NT2/D1 (cell line): ENCODE results near the gene ID2.

ENCODE experiments used
- DNase-seq: peaks from one replicate; pipeline ENCODE4 v3.0.0-alpha.2; 2011; ENCODE audit warnings: low read depth, low spot score
- H3K27me3 ChIP-seq: 2 replicates; pipeline ENCODE4 v1.6.0; 2011; ENCODE audit warnings: mild to moderate bottlenecking; ENCODE audit not compliant: insufficient read length, insufficient read depth
- H3K36me3 ChIP-seq: 2 replicates; pipeline ENCODE4 v1.6.1; 2011; ENCODE audit warnings: mild to moderate bottlenecking, low read length, mixed read lengths; ENCODE audit not compliant: insufficient read depth, insufficient read length
- H3K4me1 ChIP-seq: 2 replicates; pipeline ENCODE4 v1.5.1; 2011; ENCODE audit not compliant: insufficient read depth, insufficient read length
- H3K4me3 ChIP-seq: 2 replicates; pipeline ENCODE4 v1.5.1; 2011; ENCODE audit warnings: low read depth; ENCODE audit not compliant: insufficient read length
- H3K9ac ChIP-seq: 2 replicates; pipeline ENCODE4 v1.6.0; 2011; ENCODE audit warnings: low read depth; ENCODE audit not compliant: insufficient read length
- H3K9me3 ChIP-seq: 2 replicates; pipeline ENCODE4 v1.5.1; 2011; ENCODE audit warnings: mild to moderate bottlenecking, low read length; ENCODE audit not compliant: insufficient read depth
- SUZ12 ChIP-seq: IDR thresholded peaks from 2 replicates; pipeline ENCODE4 v1.6.1; 2011; ENCODE audit not compliant: insufficient read length, insufficient read depth; ENCODE audit errors: extremely low read depth
- YY1 ChIP-seq: IDR thresholded peaks from 2 replicates; pipeline ENCODE4 v1.6.1; 2011; ENCODE audit not compliant: insufficient read length, insufficient read depth
- ZNF274 ChIP-seq: IDR thresholded peaks from 2 replicates; pipeline ENCODE4 v1.6.1; 2011; ENCODE audit warnings: mild to moderate bottlenecking, low read depth, low read length

ID2 gene

GRCh38 chr2:8643250-8643995 is 38.4 kb upstream of the ID2 start:
- peaks cover 5% of the 10 kb centered on the region for H3K4me1 ChIP-seq
- H3K9ac ChIP-seq, result no peak overlapping the region
- H3K36me3 ChIP-seq, result no peaks in the 10 kb centered on the region
- no peak overlapping the region for H3K4me3 ChIP-seq
- DNase-seq, result no peak
- H3K27me3 ChIP-seq, result no peaks in the 10 kb centered on the region
- no peak for TF ChIP-seq YY1
- TF ChIP-seq SUZ12, result no peak
- no peak for TF ChIP-seq ZNF274
- H3K9me3 ChIP-seq, result peaks cover 23% of the 10 kb centered on the region; the same call in 1 of the 2 replicates

- H3K9me3 ChIP-seq, result peaks cover 26% of the 10 kb centered on the region; the same call in 1 of the 2 replicates
- DNase-seq, result no peak
- no peak overlapping the region for H3K4me3 ChIP-seq
- no peaks in the 10 kb centered on the region for H3K36me3 ChIP-seq
- no peaks in the 10 kb centered on the region for H3K27me3 ChIP-seq
- H3K4me1 ChIP-seq, result peaks cover 5% of the 10 kb centered on the region
- TF ChIP-seq ZNF274, result no peak
- TF ChIP-seq YY1, result no peak
- no peak for TF ChIP-seq SUZ12
- H3K9ac ChIP-seq, result no peak overlapping the region
Observed at GRCh38 chr2:8643996-8644356, 37.9 kb upstream of the ID2 start.

- H3K27me3 ChIP-seq, result no peaks in the 10 kb centered on the region
- no peak for DNase-seq
- H3K4me1 ChIP-seq, result peaks cover 5% of the 10 kb centered on the region
- H3K36me3 ChIP-seq, result no peaks in the 10 kb centered on the region
- peaks cover 26% of the 10 kb centered on the region for H3K9me3 ChIP-seq
- no peak overlapping the region for H3K4me3 ChIP-seq
- TF ChIP-seq YY1, result no peak
- H3K9ac ChIP-seq, result no peak overlapping the region
Observed at GRCh38 chr2:8644605-8645175, 37.2 kb upstream of the ID2 start.

- no peaks in the 10 kb centered on the region for H3K36me3 ChIP-seq
- H3K4me3 ChIP-seq, result no peak overlapping the region
- H3K4me1 ChIP-seq, result peaks cover 5% of the 10 kb centered on the region
- TF ChIP-seq YY1 (no peak), SUZ12 (no peak), ZNF274 (no peak)
- no peaks in the 10 kb centered on the region for H3K27me3 ChIP-seq
- DNase-seq, result no peak
- H3K9me3 ChIP-seq, result peaks cover 26% of the 10 kb centered on the region
- no peak overlapping the region for H3K9ac ChIP-seq
Observed at GRCh38 chr2:8645176-8645831, 36.6 kb upstream of the ID2 start.

GRCh38 chr2:8646731-8647461 is 35.0 kb upstream of the ID2 start:
- Histone ChIP-seq H3K9me3 (peaks cover 26% of the 10 kb centered on the region), H3K9ac (no peak overlapping the region), H3K4me1 (peaks cover 5% of the 10 kb centered on the region), H3K27me3 (no peaks in the 10 kb centered on the region), H3K36me3 (no peaks in the 10 kb centered on the region), H3K4me3 (no peak overlapping the region)
- TF ChIP-seq YY1 (no peak), SUZ12 (no peak)
- no peak for DNase-seq

- Histone ChIP-seq H3K4me1 (peaks cover 5% of the 10 kb centered on the region), H3K27me3 (no peaks in the 10 kb centered on the region), H3K9me3 (peaks cover 26% of the 10 kb centered on the region), H3K36me3 (no peaks in the 10 kb centered on the region), H3K9ac (no peak overlapping the region), H3K4me3 (no peak overlapping the region)
- TF ChIP-seq ZNF274 (no peak), YY1 (no peak), SUZ12 (no peak)
- no peak for DNase-seq
Observed at GRCh38 chr2:8647462-8647857, 34.4 kb upstream of the ID2 start.
